Measurements from ENCODE around the gene AFM. TPM values are rescaled to one million over a fixed set of nuclear protein-coding genes. Genes with fewer than 3 reads are reported as not detected.
A peak's percentile ranks its signal among the peaks of the same experiment; 100 is the strongest.

AFM gene
- total and polyA plus RNA-seq, 2 of the 8 experiments (the other 6 are each of a cell fraction or from before 2014, with no cell fraction given) = not detected

GRCh38 chr4:73458184-73459047, 23.1 kb upstream of the AFM start:
- FAIRE-seq (no peak), DNase-seq (ENCODE audit: low read depth in 1 of 2, low spot score in 2 of 2) (no peak)
- Histone ChIP-seq H3K79me2 (ENCODE audit: control insufficient read depth in 1 of 2, insufficient read depth in 2 of 2, low read length in 2 of 2) (no peaks in the 10 kb centered on the region), H3K27me3 (replicated peaks in 1 of 4; ENCODE audit: control insufficient read depth in 3 of 4, extremely low read depth in 1 of 4, insufficient read depth in 3 of 4, low read length in 3 of 4) (no peaks in the 10 kb centered on the region), H2AFZ (ENCODE audit: low read length) (no peak overlapping the region), H3K23me2 (ENCODE audit: low read depth, low read length) (no peaks in the 10 kb centered on the region; the same call in 1 of the 2 replicates), H2BK5ac (ENCODE audit: low read depth, low read length) (no peak overlapping the region), H3K9ac (replicated peaks in 1 of 4; ENCODE audit: extremely low read depth in 1 of 4, low read depth in 3 of 4, low read length in 3 of 4) (no peak overlapping the region), H4K8ac (ENCODE audit: extremely low read depth, insufficient read depth, low read length) (no peak overlapping the region), H2BK15ac (ENCODE audit: low read length) (no peak overlapping the region), H3K36me3 (ENCODE audit: control insufficient read depth in 2 of 4, insufficient read depth in 4 of 4, low read length in 3 of 4) (peaks cover 0 to 2% (median 0%) of the 10 kb centered on the region in 4 experiments; a peak in 2 of 8 replicates), H3K79me1 (ENCODE audit: low read depth, low read length) (no peaks in the 10 kb centered on the region), H2BK12ac (ENCODE audit: low read depth, low read length) (no peak overlapping the region), H3K4ac (replicated peaks; ENCODE audit: insufficient read length, low read depth, low read length) (no peak overlapping the region), H4K91ac (replicated peaks; ENCODE audit: insufficient read length, low read length) (no peak overlapping the region), H3K27ac (ENCODE audit: low read depth, low read length) (no peak overlapping the region), H3K23ac (ENCODE audit: insufficient read length) (no peak overlapping the region), H3K4me1 (replicated peaks in 1 of 4; ENCODE audit: control insufficient read depth in 3 of 4, insufficient read depth in 4 of 4, low read length in 3 of 4) (peaks cover 0 to 2% (median under 1%) of the 10 kb centered on the region in 4 experiments; a peak in 2 of 7 replicates), H3K4me3 (ENCODE audit: extremely low read depth in 1 of 4, insufficient read depth in 2 of 4, low read depth in 3 of 4, low read length in 4 of 4) (no peak overlapping the region), H3K14ac (ENCODE audit: insufficient read length) (no peak overlapping the region), H4K5ac (ENCODE audit: insufficient read length, low read depth, low read length) (no peak overlapping the region), H2AK5ac (ENCODE audit: low read depth, low read length) (no peak overlapping the region), H3K18ac (ENCODE audit: extremely low read depth, low read length) (no peak overlapping the region), H2BK20ac (ENCODE audit: low read length) (peak overlapping the region; percentile 14; the same call in 1 of the 2 replicates), H3K4me2 (ENCODE audit: insufficient read depth in 1 of 2, low read depth in 2 of 2, low read length in 2 of 2) (no peak overlapping the region), H2BK120ac (replicated peaks; ENCODE audit: low read depth, low read length) (no peak overlapping the region), H3K9me3 (ENCODE audit: insufficient read depth in 2 of 2, low read depth in 1 of 2, low read length in 1 of 2) (no peaks in the 10 kb centered on the region; a peak in 1 of 4 replicates), H3K56ac (replicated peaks; ENCODE audit: insufficient read length, low read depth, low read length) (no peak overlapping the region), H4K20me1 (replicated peaks in 1 of 2; ENCODE audit: control insufficient read depth in 1 of 2, insufficient read depth in 2 of 2, low read length in 2 of 2) (no peaks in the 10 kb centered on the region)
- ChIA-PET POLR2A (ENCODE audit: partially characterized antibody) (no interaction called here), CTCF (ENCODE audit: partially characterized antibody) (interaction anchor here (1.0 to 4.9 kb wide), 3 partner anchors 12 to 40 kb away, joined by 3 to 37 read pairs (median 3); no protein-coding TSS in a partner anchor)
- WGBS, 2 experiments (ENCODE audit: extremely low coverage in 1 of 2, insufficient coverage in 1 of 2, insufficient read length in 1 of 2, insufficient replicate concordance in 2 of 2, low coverage in 1 of 2, low lambda C conversion rate in 2 of 2, missing lambda C conversion rate in 1 of 2) = 80% methylated on average over 4 of the region's 4 CpGs; no CpG with 5 or more reads in 1 of the 2 experiments
- no peak for TF ChIP-seq SRF (IDR thresholded peaks at IDR 0.05; ENCODE audit: low read depth, low read length)
- no peak for TF ChIP-seq CHD2 (IDR thresholded peaks at IDR 0.05; ENCODE audit: low read length)
- TF ChIP-seq EP300 (IDR thresholded peaks at IDR 0.05; ENCODE audit: borderline replicate concordance in 1 of 2, low read depth in 2 of 2, low read length in 2 of 2) = no peak
- TF ChIP-seq HDAC2 (IDR thresholded peaks at IDR 0.05; ENCODE audit: borderline replicate concordance in 1 of 2, low read depth in 2 of 2, low read length in 2 of 2) = no peak
- TF ChIP-seq CBX8 (IDR thresholded peaks at IDR 0.05; ENCODE audit: borderline replicate concordance, low read depth, low read length) = no peak
- TF ChIP-seq MAFK (IDR thresholded peaks at IDR 0.05; ENCODE audit: low read depth, low read length) = no peak
- no peak for TF ChIP-seq YY1 (IDR thresholded peaks at IDR 0.05; ENCODE audit: low read depth, low read length)
